ENCODE results near the gene TMEM150B. TPM values are rescaled to one million over a fixed set of nuclear protein-coding genes. Genes with fewer than 3 reads are reported as not detected.

TMEM150B gene
- total and polyA plus RNA-seq, 9 of the 15 experiments (the other 6 are each of a cell fraction or from before 2014, with no cell fraction given) = 0.47 to 1.3 (median 0.74) TPM; not detected in 2

GRCh38 chr19:55373306-55373992, 48.3 kb upstream of the TMEM150B start:
- no peaks in the 10 kb centered on the region for H3K9me3 ChIP-seq (replicated peaks; ENCODE audit: control insufficient read depth, insufficient read depth, low read depth, low read length)
- no peak overlapping the region for H2AFZ ChIP-seq (ENCODE audit: low read depth, low read length)
- H3K27ac ChIP-seq (ENCODE audit: extremely low read depth, low read depth, low read length) = no peak overlapping the region
- H3K4me3 ChIP-seq = no peak overlapping the region
- in situ Hi-C loops (cut with MboI) = no loop called here
- no peak overlapping the region for H3K4me2 ChIP-seq (ENCODE audit: insufficient read depth, low read length)
- intact Hi-C loops (cut with micrococcal nuclease) = no loop called here
- no peaks in the 10 kb centered on the region for H3K9me1 ChIP-seq (ENCODE audit: control insufficient read depth, insufficient read depth, low read length)
- H3K27me3 ChIP-seq (ENCODE audit: control insufficient read depth in 2 of 2, insufficient read depth in 2 of 2, low read length in 2 of 2) = peaks cover 11% of the 10 kb centered on the region in 2 experiments; a peak in 4 of 5 replicates
- no peaks in the 10 kb centered on the region for H3K79me2 ChIP-seq (ENCODE audit: control insufficient read depth, insufficient read depth, low read length)
- peaks cover 10 to 77% of the 10 kb centered on the region in 2 experiments; a peak in 4 of 5 replicates for H3K4me1 ChIP-seq (replicated peaks in 1 of 2; ENCODE audit: control insufficient read depth in 2 of 2, insufficient read depth in 2 of 2, low read length in 2 of 2)
- peak overlapping the region in 1 of 2 experiments; percentile 83; a peak in 2 of 4 replicates for H3K9ac ChIP-seq (ENCODE audit: insufficient read depth in 1 of 2, low read depth in 2 of 2, low read length in 2 of 2)
- FAIRE-seq (no peak), DNase-seq (ENCODE audit: extremely low read depth in 1 of 4, low spot score in 3 of 4) (no peak), ATAC-seq (no peak)
- TF ChIP-seq L3MBTL2 (IDR thresholded peaks at IDR 0.05) = no peak
- TF ChIP-seq POLR2G (IDR thresholded peaks at IDR 0.05; ENCODE audit: low read depth, low read length) = peak; percentile 37; the same call in 1 of the 2 replicates
- 68% methylated on average over 6 of the region's 9 CpGs for WGBS (ENCODE audit: insufficient coverage, low coverage, missing lambda C conversion rate)
- CTCF ChIA-PET (ENCODE audit: low intra/inter-chr PET ratio) = no interaction called here
- POLR2A ChIA-PET = interaction anchor here (0.7 to 1.0 kb wide), 2 partner anchors 10 to 21 kb away, joined by 3 to 5 read pairs; partner anchors contain the start of gene TMEM238
- no TSS peak for BruUV-seq (replicated peaks)
- H4K20me1 ChIP-seq (replicated peaks; ENCODE audit: control insufficient read depth, insufficient read depth, low read length) = 0 out of 2 replicates have a peak, but pooled peaks cover 3% of the 10 kb centered on the region
- H3K36me3 ChIP-seq (ENCODE audit: control insufficient read depth, insufficient read depth, low read length) = no peaks in the 10 kb centered on the region

- no peak overlapping the region for H3K27ac ChIP-seq (ENCODE audit: extremely low read depth, low read depth, low read length)
- no peak overlapping the region for H3K4me3 ChIP-seq
- peaks cover 11% of the 10 kb centered on the region in 2 experiments; a peak in 4 of 5 replicates for H3K27me3 ChIP-seq (ENCODE audit: control insufficient read depth in 2 of 2, insufficient read depth in 2 of 2, low read length in 2 of 2)
- DNase-seq (ENCODE audit: extremely low read depth in 1 of 4, low spot score in 3 of 4) (no peak), ATAC-seq (no peak), FAIRE-seq (no peak)
- in situ Hi-C loops (cut with MboI) (no loop called here), intact Hi-C loops (cut with micrococcal nuclease) (no loop called here)
- peak overlapping the region in 1 of 2 experiments; percentile 3; a peak in 2 of 4 replicates for H3K9ac ChIP-seq (ENCODE audit: insufficient read depth in 1 of 2, low read depth in 2 of 2, low read length in 2 of 2)
- BruUV-seq (replicated peaks) = no TSS peak
- no peak overlapping the region for H3K4me2 ChIP-seq (ENCODE audit: insufficient read depth, low read length)
- H3K79me2 ChIP-seq (ENCODE audit: control insufficient read depth, insufficient read depth, low read length) = no peaks in the 10 kb centered on the region
- H2AFZ ChIP-seq (ENCODE audit: low read depth, low read length) = no peak overlapping the region
- POLR2A ChIA-PET = interaction anchor here (0.5 to 2.6 kb wide), 5 partner anchors 12 to 113 kb away, joined by 3 to 12 read pairs (median 3); partner anchors contain the start of gene TMEM238
- H3K9me1 ChIP-seq (ENCODE audit: control insufficient read depth, insufficient read depth, low read length) = no peaks in the 10 kb centered on the region
- H4K20me1 ChIP-seq (replicated peaks; ENCODE audit: control insufficient read depth, insufficient read depth, low read length) = 0 out of 2 replicates have a peak, but pooled peaks cover 3% of the 10 kb centered on the region
- no peaks in the 10 kb centered on the region for H3K9me3 ChIP-seq (replicated peaks; ENCODE audit: control insufficient read depth, insufficient read depth, low read depth, low read length)
- CTCF ChIA-PET (ENCODE audit: low intra/inter-chr PET ratio) = no interaction called here
- 23% methylated on average over 15 of the region's 24 CpGs for WGBS (ENCODE audit: insufficient coverage, low coverage, missing lambda C conversion rate)
- H3K4me1 ChIP-seq (replicated peaks in 1 of 2; ENCODE audit: control insufficient read depth in 2 of 2, insufficient read depth in 2 of 2, low read length in 2 of 2) = peaks cover 10 to 77% of the 10 kb centered on the region in 2 experiments; a peak in 4 of 5 replicates
- H3K36me3 ChIP-seq (ENCODE audit: control insufficient read depth, insufficient read depth, low read length) = no peaks in the 10 kb centered on the region
- peak; percentile 81 for TF ChIP-seq ZNF740 (CRISPR knock-in tag; IDR thresholded peaks at IDR 0.05)
- TF ChIP-seq ZNF740 (tag; IDR thresholded peaks at IDR 0.05) = no peak
- TF ChIP-seq MEF2D (tag; conservative IDR thresholded peaks at IDR 0.05; ENCODE audit: low read depth) = no peak
- TF ChIP-seq ATF3 (IDR thresholded peaks at IDR 0.05) = peak; percentile 70
- TF ChIP-seq ATF3 (CRISPR knock-in tag; conservative IDR thresholded peaks at IDR 0.05) = no peak
- TF ChIP-seq MCM7 (IDR thresholded peaks at IDR 0.05) = no peak
- TF ChIP-seq MIER1 (IDR thresholded peaks at IDR 0.05; ENCODE audit: low read depth) = no peak
Measured at GRCh38 chr19:55372316-55373081, 47.4 kb upstream of the TMEM150B start.

All from K562 (cell line).